H7 (cell line): Measurements from ENCODE around the gene RIMKLA. TPM values are rescaled to one million over a fixed set of nuclear protein-coding genes. Genes with fewer than 3 reads are reported as not detected.
A peak's percentile ranks its signal among the peaks of the same experiment; 100 is the strongest.

Source experiments
- DNase-seq: peaks from one replicate; pipeline ENCODE4 v3.0.0; 2012
- H3K27me3 ChIP-seq: 2 replicates; pipeline ENCODE4 v1.6.0; 2011; ENCODE audit warnings: mild to moderate bottlenecking, low read length; ENCODE audit not compliant: control insufficient read depth, insufficient read depth
- H3K36me3 ChIP-seq: replicated peaks from 2 replicates; pipeline ENCODE4 v1.5.1; 2011; ENCODE audit warnings: low read length; ENCODE audit not compliant: control insufficient read depth, insufficient read depth
- H3K4me3 ChIP-seq: 2 replicates; pipeline ENCODE4 v1.5.1; 2011; ENCODE audit warnings: low read depth, mild to moderate bottlenecking, control low read depth, low read length, moderate library complexity; ENCODE audit not compliant: insufficient read depth
- total RNA-seq: library from RNA; depleted of rRNA; stranded (reverse); fragments of >200 nt; shearing (Covaris generic); gene quantifications from 2 replicates; pipeline ENCODE4 v1.2.3, GENCODE V29; 2014; rRNA removed

The RIMKLA gene
- 1.1 and 2.7 TPM in 2 replicates for total RNA-seq

DNA sequence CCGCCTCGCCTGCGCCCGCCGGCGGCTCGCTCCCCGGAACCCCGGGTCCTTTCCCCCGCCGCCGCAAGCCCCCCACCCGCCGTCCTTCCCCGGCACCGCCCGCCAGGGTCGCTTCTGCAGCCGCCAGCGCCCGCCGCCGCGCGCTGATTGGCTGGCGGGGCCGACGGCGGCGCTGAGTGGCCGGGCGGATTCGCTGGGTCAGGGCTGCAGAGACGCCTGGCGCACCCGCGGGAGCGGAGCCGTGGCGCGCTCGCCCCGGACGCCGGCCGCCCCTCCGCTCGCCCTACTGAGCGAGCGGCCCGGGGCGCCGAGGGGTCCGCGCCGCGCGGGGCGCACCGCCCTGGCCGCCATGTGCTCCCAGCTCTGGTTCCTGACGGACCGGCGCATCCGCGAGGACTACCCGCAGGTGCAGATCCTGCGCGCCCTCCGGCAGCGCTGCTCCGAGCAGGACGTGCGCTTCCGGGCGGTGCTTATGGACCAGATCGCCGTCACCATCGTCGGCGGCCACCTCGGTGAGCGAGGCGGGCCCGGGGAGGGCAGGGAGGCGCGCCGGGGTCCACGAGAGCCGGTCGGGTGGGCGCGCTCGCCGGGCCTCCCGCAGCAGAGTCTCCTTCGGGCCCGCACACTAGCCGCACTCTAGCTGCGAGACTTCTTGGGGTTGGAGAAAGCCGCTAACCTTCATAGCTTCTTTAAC lies at the start of gene RIMKLA:
TSS of gene RIMKLA (plus strand) at position 207 of the 694 bp plus-strand sequence. CDS start at position 350, 143 bp downstream.
- peak; percentile 96 for DNase-seq
- Histone ChIP-seq H3K4me3 (peak within 1 kb of the TSS; percentile 61), H3K27me3 (peaks cover 18% of the 10 kb centered on the region), H3K36me3 (no peaks in the 10 kb centered on the region)

- H3K4me3 ChIP-seq: no peak overlapping the region
- no peak for DNase-seq
- no peaks in the 10 kb centered on the region for H3K27me3 ChIP-seq
- H3K36me3 ChIP-seq: no peaks in the 10 kb centered on the region
Measured at GRCh38 chr1:42332877-42333276, 47.7 kb upstream of the RIMKLA start.

- Histone ChIP-seq H3K27me3 (no peaks in the 10 kb centered on the region), H3K36me3 (no peaks in the 10 kb centered on the region), H3K4me3 (peak overlapping the region; percentile 89)
- DNase-seq: no peak
Measured at GRCh38 chr1:42333662-42334239, 46.8 kb upstream of the RIMKLA start.

DNA sequence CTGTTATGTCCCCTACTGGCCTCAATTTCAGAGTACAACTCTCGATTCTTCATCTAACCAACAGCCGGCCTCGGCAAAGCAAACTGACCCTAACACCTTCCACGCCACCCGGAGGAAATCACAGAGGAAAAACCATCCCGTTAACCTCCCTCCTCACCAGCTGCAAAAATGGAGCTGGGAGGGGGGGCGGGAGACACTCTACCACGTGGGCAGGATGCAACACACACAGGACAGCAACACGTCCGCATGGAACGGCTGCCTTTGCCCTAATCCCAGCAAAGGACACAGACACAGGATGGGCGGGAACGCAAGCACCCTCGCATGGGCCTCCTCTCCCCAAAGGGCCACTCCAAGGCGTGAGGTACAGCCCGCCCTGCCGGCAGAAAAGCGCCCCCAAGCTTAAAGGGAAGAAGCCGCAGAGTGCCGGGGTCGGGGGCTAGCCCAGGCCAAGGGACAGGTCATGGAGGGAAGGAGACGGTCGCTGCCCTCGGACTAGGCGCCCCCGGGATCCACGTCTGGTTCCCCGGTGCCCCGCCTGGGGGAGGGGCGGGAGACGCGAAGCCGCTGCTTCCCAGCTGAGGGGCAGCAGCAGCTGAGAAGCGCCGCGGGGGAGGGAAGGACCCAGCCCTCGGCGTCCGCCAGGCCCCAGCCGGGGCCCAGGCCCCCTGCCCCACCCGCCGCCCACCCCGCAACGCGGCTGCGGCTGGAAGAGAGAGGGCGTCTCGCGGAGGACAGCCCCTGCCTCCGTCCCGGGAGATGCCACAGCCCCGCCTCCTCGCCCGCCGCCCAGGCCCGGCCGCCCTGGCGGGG lies 46.1 kb upstream of the RIMKLA start:
- H3K36me3 ChIP-seq: no peaks in the 10 kb centered on the region
- peak overlapping the region; percentile 89 for H3K4me3 ChIP-seq
- H3K27me3 ChIP-seq: no peaks in the 10 kb centered on the region
- peak; percentile 91 for DNase-seq

DNA sequence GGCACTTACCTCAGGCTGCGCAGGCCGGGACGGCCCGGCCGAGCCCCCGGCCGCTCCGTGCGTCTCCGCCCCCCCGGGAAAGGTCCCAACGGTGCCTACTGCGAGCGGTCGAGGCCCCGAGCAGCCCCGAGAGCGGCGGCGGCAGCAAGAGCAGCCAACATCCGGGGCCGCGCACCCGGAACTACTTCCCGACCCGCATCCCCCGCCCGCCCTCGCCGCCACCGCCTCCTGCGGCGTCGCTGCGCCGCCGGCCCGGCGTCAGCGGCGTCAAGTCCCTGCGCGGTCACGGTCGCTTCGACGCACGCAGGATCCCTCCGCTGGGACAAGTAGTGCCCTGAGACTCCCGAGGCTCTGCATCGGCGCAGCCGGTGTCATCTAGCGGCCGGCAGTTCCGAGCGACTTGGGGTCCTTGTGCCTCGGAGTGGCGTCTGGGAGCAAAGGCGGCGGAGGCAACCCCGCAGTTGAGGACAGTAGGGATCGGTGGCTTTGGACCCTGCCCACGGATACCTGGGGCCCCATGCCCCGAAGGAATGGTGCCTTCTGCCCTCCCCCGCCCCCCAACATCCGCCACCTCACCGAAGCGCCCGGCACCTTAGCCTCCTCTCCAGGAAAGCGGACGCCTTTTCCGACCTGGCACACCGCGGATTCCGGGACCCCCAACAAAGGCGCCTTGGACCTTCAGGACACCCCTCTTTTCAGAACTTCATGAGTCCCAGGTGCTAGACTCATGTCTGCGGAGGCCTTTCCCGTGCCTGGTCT lies 45.4 kb upstream of the RIMKLA start, which contains the start of gene FOXJ3:
TSS of gene FOXJ3 (minus strand) at position 186 of the 759 bp plus-strand sequence. CDS start 24,142 bp downstream, outside the sequence.
- DNase-seq: peak; percentile 94
- peak within 1 kb of the TSS; percentile 89 for H3K4me3 ChIP-seq
- no peaks in the 10 kb centered on the region for H3K36me3 ChIP-seq
- H3K27me3 ChIP-seq: no peaks in the 10 kb centered on the region

DNA sequence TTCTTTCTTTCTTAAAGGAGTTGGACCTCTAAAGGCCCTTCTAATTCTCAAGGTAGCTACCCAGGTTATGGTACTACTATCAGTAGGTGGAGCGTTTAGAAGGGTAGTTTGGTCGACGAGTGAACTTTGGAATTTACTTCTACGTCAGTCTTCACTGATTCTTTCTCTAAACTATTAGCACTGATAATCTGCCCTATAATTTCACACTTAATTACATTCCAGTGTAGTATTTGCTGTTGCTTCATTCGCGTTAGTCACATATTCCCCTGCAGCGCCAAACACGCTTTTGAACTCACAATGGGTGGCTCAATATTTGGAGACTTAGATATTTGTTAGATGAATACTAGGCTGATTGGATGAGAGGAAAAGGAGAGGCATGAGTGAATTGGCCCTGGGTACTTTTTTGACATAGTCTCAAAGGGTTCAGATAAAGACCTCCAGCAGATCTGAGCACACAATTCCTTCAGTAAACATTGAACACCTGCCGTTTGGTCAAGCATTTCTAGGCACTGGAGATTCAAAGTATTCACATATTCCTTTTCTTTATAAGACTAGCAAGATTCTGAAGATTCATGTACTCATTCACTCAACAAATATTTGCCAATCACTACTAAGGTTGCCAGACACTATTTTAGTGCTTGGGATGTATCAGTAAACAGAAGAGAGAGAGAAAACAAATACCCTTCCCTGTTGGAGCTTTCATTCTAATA lies 44.6 kb upstream of the RIMKLA start:
- Histone ChIP-seq H3K27me3 (no peaks in the 10 kb centered on the region), H3K4me3 (peak overlapping the region; percentile 89), H3K36me3 (no peaks in the 10 kb centered on the region)
- DNase-seq: no peak

- no peaks in the 10 kb centered on the region for H3K27me3 ChIP-seq
- no peak for DNase-seq
- no peak overlapping the region for H3K4me3 ChIP-seq
- H3K36me3 ChIP-seq: no peaks in the 10 kb centered on the region
Measured at GRCh38 chr1:42336978-42337377, 43.6 kb upstream of the RIMKLA start.

DNA sequence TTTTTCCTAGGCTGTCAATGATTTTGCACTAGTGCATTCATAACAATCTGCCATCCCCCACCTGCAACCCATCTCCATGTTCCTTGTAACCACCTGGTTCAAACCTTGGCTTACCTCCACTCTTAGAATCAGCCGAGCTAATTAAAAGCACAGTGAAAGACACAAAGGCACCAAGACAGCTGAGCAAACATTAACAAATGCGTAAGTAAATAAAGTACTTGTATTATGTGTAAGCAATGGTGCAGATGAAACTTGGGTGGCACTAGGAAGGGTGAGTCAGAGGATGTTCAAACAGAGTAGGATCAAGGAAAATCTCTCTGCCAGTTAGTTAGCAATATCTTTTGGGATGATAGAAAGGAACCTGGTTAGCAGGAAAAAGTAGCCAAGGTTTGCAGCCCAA lies 40.5 kb upstream of the RIMKLA start:
- DNase-seq: no peak
- Histone ChIP-seq H3K27me3 (no peaks in the 10 kb centered on the region), H3K36me3 (no peaks in the 10 kb centered on the region), H3K4me3 (no peak overlapping the region)

GRCh38 chr1:42340901-42341300 lies 39.7 kb upstream of the RIMKLA start:
- no peak overlapping the region for H3K4me3 ChIP-seq
- no peaks in the 10 kb centered on the region for H3K36me3 ChIP-seq
- no peak for DNase-seq
- H3K27me3 ChIP-seq: no peaks in the 10 kb centered on the region

DNA sequence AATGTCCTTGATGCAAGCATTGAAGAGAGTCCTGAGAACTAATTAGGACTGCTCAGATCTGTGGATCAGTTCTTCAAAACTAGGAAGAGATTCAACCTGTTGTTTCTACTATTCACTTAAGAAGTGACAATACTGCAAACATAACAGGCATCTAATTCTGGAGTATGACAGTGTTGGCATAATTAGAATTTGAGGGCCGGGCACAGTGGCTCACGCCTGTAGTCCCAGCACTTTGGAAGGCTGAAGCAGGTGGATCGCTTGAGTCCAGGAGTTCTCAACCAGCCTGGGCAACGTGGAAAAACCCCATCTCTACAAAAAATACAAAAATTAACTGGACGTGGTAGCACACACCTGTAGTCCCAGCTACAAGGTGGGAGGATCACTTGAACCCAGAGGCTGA lies 37.5 kb upstream of the RIMKLA start:
- Histone ChIP-seq H3K4me3 (no peak overlapping the region), H3K27me3 (no peaks in the 10 kb centered on the region), H3K36me3 (no peaks in the 10 kb centered on the region)
- DNase-seq: no peak

DNA sequence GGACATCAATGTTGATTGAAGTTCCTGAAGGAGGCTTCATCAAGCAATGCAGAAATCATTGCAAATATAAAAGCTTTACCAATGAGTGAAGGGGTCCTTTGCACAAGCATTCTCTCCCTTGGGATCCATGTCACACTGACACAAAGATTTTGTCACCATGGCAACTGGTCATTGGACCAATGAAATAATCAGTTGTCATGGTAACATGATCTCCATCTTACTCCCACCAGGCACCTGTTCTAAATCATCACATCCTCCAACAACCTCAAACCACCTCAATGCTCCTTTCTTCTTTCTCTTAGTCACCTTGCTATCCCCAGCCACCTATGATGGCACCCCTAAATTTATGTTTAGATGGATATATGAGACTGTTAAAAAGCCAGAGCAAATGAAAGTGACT lies 32.1 kb upstream of the RIMKLA start:
- H3K4me3 ChIP-seq: no peak overlapping the region
- no peaks in the 10 kb centered on the region for H3K36me3 ChIP-seq
- no peaks in the 10 kb centered on the region for H3K27me3 ChIP-seq
- DNase-seq: no peak

DNA sequence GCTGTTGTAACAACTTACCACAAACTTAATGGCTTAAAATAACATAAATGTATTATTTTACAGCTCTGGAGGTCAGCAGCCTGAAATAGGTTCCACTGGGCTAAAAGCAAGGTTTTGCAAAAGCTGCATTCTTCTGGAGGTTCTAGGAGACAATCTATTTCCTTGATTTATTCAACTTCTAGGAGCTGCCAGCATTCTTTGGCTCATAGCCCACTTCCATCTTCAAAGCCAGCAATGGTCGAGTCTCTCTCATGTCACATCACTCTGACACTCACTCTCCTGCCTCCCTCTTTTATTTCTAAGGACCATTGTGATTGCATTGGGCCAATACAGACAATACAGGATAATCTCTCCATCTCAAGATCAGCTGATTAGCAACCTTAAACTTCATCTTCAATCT lies 30.5 kb upstream of the RIMKLA start:
- no peak for DNase-seq
- Histone ChIP-seq H3K36me3 (no peaks in the 10 kb centered on the region), H3K4me3 (no peak overlapping the region), H3K27me3 (no peaks in the 10 kb centered on the region)

DNA sequence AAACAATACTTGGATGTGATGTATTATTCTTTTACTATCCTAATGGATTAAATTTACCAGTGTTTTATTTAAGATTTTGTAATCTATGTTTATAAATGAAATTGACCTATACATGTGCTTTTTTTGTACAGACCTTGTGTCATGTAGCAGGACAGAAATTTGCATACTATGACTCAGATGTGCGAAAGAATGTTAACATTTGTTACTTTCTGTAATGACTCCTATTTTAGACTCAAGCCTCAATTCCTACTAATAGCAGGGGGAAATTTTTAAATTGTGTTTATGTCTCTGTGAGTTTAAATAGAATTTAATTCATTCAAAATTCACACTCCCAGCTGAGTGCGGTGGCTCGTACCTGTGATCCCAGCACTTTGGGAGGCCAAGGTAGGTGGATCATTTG lies 21.8 kb upstream of the RIMKLA start:
- Histone ChIP-seq H3K36me3 (no peaks in the 10 kb centered on the region), H3K4me3 (no peak overlapping the region), H3K27me3 (no peaks in the 10 kb centered on the region)
- DNase-seq: no peak

GRCh38 chr1:42359466-42359865 lies 21.1 kb upstream of the RIMKLA start:
- Histone ChIP-seq H3K4me3 (no peak overlapping the region), H3K27me3 (no peaks in the 10 kb centered on the region), H3K36me3 (no peaks in the 10 kb centered on the region)
- DNase-seq: no peak
